ENCODE results near the gene RNF157. TPM values are rescaled to one million over a fixed set of nuclear protein-coding genes. Genes with fewer than 3 reads are reported as not detected.

RNF157 gene
- total and polyA plus RNA-seq, 2 of the 13 experiments (the other 11 are each of a cell fraction or from before 2014, with no cell fraction given) = 0.44 to 1.5 TPM

- Histone ChIP-seq H3K9me3 (ENCODE audit: low read length) (no peaks in the 10 kb centered on the region), H3K36me3 (replicated peaks in 1 of 2; ENCODE audit: control insufficient read depth in 1 of 2, insufficient read depth in 2 of 2, low read length in 2 of 2) (peaks cover 53 to 86% of the 10 kb centered on the region in 2 experiments), H3K79me2 (ENCODE audit: insufficient read depth, low read length) (no peaks in the 10 kb centered on the region), H3K4me1 (ENCODE audit: insufficient read depth, low read length) (no peaks in the 10 kb centered on the region), H3K27ac (ENCODE audit: extremely low read length, insufficient read depth, low read length) (no peak overlapping the region), H3K4me2 (ENCODE audit: low read depth, low read length) (no peak overlapping the region), H3K9ac (ENCODE audit: insufficient read depth, low read depth, low read length) (no peak overlapping the region), H4K20me1 (ENCODE audit: insufficient read depth, low read length) (no peaks in the 10 kb centered on the region), H3K4me3 (replicated peaks in 1 of 3; ENCODE audit: insufficient read depth in 1 of 3, low read depth in 2 of 3, low read length in 3 of 3) (no peak overlapping the region), H3K27me3 (ENCODE audit: control insufficient read depth in 1 of 2, insufficient read depth in 2 of 2, low read length in 2 of 2) (no peaks in the 10 kb centered on the region), H2AFZ (ENCODE audit: low read length) (no peak overlapping the region)
- WGBS (ENCODE audit: low lambda C conversion rate) = 93% methylated on average over 11 of the region's 11 CpGs
- ChIA-PET POLR2A (no interaction called here), CTCF (ENCODE audit: low intra/inter-chr PET ratio, low total read pairs) (no interaction called here)
- intact Hi-C loops (cut with micrococcal nuclease; ENCODE audit: unreplicated experiment) (no loop called here), in situ Hi-C loops (cut with HindIII; ENCODE audit: extremely low pct_ligation_motif_present, low pct_unique_long_range_greater_than_20kb) (no loop called here)
- ATAC-seq (no peak), FAIRE-seq (no peak), DNase-seq (ENCODE audit: low spot score) (no peak)
- no peak for TF ChIP-seq FOXK1 (CRISPR knock-in tag; IDR thresholded peaks at IDR 0.05; ENCODE audit: borderline replicate concordance, low read depth)
- TF ChIP-seq MED8 (CRISPR knock-in tag; IDR thresholded peaks at IDR 0.05; ENCODE audit: insufficient replicate concordance) = no peak
- no TSS peak for BruUV-seq (replicated peaks)
Measured at GRCh38 chr17:76094046-76094445, 146.2 kb downstream of the RNF157 start.

- ChIA-PET POLR2A (interaction anchor here (0.7 kb wide), 1 partner anchor 13 kb away, joined by 3 read pairs; the partner anchor contains the start of gene ZACN), CTCF (ENCODE audit: low intra/inter-chr PET ratio, low total read pairs) (no interaction called here)
- intact Hi-C loops (cut with micrococcal nuclease; ENCODE audit: unreplicated experiment) (no loop called here), in situ Hi-C loops (cut with HindIII; ENCODE audit: extremely low pct_ligation_motif_present, low pct_unique_long_range_greater_than_20kb) (no loop called here)
- Histone ChIP-seq H4K20me1 (ENCODE audit: insufficient read depth, low read length) (no peaks in the 10 kb centered on the region), H3K4me1 (ENCODE audit: insufficient read depth, low read length) (no peaks in the 10 kb centered on the region), H3K27ac (ENCODE audit: extremely low read length, insufficient read depth, low read length) (no peak overlapping the region), H3K36me3 (replicated peaks in 1 of 2; ENCODE audit: control insufficient read depth in 1 of 2, insufficient read depth in 2 of 2, low read length in 2 of 2) (peaks cover 61 to 90% of the 10 kb centered on the region in 2 experiments), H3K4me3 (replicated peaks in 1 of 3; ENCODE audit: insufficient read depth in 1 of 3, low read depth in 2 of 3, low read length in 3 of 3) (no peak overlapping the region), H3K79me2 (ENCODE audit: insufficient read depth, low read length) (no peaks in the 10 kb centered on the region), H3K9me3 (ENCODE audit: low read length) (no peaks in the 10 kb centered on the region), H3K9ac (ENCODE audit: insufficient read depth, low read depth, low read length) (no peak overlapping the region), H3K27me3 (ENCODE audit: control insufficient read depth in 1 of 2, insufficient read depth in 2 of 2, low read length in 2 of 2) (no peaks in the 10 kb centered on the region), H2AFZ (ENCODE audit: low read length) (no peak overlapping the region), H3K4me2 (ENCODE audit: low read depth, low read length) (no peak overlapping the region)
- DNase-seq (ENCODE audit: low spot score) = no peak
- no peak for TF ChIP-seq ZFX (CRISPR knock-in tag; IDR thresholded peaks at IDR 0.05; ENCODE audit: low read depth)
- no peak for TF ChIP-seq SP2 (CRISPR knock-in tag; IDR thresholded peaks at IDR 0.05)
- no peak for TF ChIP-seq PHB2 (IDR thresholded peaks at IDR 0.05; ENCODE audit: partially characterized antibody)
- no peak for TF ChIP-seq ATF7-NPFF (CRISPR knock-in tag; IDR thresholded peaks at IDR 0.05; ENCODE audit: low read depth)
- TF ChIP-seq ZNF292 (CRISPR knock-in tag; IDR thresholded peaks at IDR 0.05; ENCODE audit: borderline replicate concordance, low read depth) = no peak
- TF ChIP-seq KLF15 (CRISPR knock-in tag; IDR thresholded peaks at IDR 0.05; ENCODE audit: borderline replicate concordance) = no peak
- TF ChIP-seq MXI1 (IDR thresholded peaks at IDR 0.05; ENCODE audit: borderline replicate concordance, low read depth, low read length) = no peak
- no peak for TF ChIP-seq THRA (CRISPR knock-in tag; IDR thresholded peaks at IDR 0.05; ENCODE audit: borderline replicate concordance)
- no TSS peak for BruUV-seq (replicated peaks)
- ATAC-seq = no peak
- 97% methylated on average over 19 of the region's 20 CpGs for WGBS (ENCODE audit: low lambda C conversion rate)
- no peak for FAIRE-seq
Measured at GRCh38 chr17:76092526-76093413, 147.5 kb downstream of the RNF157 start.
